GM19463 (cell line): ENCODE measurements around the gene PAN3.

Source experiments
- ATAC-seq: cut with Tn5 transposase; IDR thresholded peaks from one replicate; pipeline ENCODE4 v1.9.1; 2021; ENCODE audit warnings: mild to moderate bottlenecking, moderate library complexity; ENCODE audit not compliant: unreplicated experiment

PAN3 gene

DNA sequence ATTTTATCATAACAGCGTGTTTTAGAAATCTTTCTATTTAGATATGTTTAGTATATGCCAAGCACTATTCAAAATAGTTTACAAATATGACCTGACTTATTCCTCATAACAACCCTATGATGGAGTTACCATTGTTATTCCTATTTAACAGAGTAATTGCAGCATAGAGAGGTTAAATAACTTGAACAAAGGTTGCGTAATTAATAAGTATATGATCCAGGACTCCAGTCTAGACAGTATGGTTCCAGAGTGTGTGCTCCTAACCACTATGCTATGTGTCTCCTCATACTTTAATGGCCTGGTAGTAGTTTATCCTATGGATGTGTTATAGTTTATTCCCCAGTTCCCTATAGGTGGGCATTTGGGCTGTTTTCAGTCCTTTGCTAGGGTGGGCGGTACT lies 145.3 kb downstream of the PAN3 start:
- ATAC-seq, result no peak

DNA sequence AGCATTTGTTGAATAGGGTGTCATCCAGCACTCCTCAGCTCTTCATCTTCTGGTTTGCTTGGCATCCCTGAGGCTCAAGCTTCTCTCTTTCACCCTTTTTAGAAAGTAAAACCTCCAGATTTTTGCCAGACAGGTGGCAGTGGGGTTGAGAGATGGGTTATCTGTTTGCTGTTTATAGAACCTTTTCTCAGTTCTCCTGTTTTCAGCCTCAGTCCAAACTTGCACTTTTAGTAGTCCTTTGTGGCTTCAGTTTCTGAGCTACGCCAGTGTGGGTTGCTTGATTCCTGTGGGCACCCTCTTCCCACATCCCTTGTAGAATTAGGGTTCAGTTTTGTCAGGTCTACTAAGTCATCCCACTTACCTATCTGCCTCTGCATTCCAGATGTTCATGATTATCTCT lies 147.9 kb downstream of the PAN3 start:
- no peak for ATAC-seq

DNA sequence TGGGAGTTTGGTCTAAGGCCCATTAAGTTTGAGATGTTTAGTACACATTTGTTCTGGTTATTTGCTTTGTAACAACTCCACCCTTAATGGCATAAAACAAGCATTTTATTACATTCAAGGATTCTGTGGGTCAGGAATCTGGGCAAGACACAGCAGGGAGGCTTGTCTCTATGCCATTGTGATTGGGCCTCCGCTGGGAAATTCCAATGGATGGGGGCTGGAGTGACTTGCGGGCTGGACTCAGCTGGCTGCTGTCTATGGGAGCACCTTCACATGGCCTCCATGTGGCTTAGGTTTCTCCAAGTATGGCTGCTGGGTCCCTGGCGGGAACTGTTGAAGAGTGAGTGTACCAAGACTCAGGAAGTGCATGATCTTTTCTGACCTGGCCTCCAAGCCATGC lies 159.0 kb downstream of the PAN3 start:
- ATAC-seq, result no peak

DNA sequence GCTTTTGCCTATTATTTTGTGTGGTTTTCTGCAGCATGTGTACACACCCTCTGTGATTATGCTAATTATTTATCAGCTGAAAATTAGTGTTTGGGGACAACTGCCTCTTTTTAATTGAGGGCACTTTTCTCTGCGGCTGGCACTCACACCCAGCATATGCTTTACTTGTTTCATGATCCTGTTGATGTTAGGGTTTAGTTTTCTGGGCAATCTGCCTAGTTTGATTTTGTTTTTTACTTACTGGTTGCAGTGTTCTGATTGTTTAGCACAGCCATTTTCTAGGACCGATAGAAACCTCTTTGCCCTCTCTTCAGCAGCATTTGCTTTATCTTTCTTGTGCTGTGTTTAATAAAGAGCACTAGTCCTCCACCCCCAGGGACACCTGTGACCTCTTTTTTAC lies 161.6 kb downstream of the PAN3 start:
- no peak for ATAC-seq

DNA sequence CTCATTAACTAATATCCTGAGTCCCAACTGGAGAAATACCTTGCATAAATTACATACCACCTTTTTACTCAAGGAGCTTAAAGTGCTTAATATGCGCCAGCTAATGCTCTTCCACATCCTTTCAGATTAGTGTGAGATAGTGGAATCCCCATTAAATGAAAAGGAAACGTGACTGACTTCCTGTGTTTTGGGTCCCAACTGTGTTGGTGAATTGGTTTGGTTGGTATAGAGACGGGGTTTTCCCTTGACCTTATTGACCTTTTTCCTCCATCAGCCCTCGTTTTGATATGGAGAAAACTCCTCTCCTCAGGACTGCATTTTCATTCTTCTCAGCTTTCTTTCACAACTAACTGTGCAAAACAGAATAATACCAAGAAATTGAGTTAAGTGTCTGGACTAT lies 163.5 kb downstream of the PAN3 start:
- no peak for ATAC-seq

DNA sequence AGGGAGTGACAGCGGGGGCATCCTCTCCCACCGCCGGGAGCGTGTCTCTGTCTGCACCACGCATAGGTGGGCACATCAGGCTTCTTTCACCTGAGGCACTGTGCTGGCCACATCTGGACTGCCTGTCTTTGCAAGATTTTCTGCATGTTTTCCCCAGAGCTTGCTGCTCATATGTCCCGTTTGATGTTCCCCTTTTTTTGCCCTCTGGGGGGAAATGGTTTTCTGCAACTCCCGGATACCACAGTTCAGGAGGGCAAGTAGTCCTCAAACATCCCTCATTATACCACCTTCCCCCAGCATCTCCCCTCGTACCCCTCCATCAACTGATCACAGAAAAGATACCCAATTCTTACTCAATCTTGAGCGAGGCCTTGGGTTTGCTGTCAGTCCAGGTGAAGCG lies 168.0 kb downstream of the PAN3 start:
- ATAC-seq, result no peak

DNA sequence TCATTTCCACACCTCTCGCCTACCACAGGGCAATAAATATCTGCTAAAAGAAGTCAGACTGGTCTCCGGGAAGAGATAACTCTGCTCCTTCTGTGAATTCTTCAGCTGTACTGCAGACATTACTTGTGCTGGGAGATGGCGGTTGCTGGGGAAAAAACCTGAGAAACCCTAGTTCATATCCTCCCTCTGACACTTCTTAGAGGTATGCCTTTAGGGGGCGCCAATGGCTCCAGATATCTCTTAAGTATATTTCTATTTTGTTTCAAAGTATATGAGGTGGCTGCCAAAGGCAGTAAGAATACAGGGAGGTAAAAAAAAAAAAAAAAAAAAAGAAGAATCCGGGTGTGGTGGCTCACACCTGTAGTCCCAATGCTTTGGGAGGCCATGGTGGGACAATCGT lies 175.2 kb downstream of the PAN3 start:
- no peak for ATAC-seq

DNA sequence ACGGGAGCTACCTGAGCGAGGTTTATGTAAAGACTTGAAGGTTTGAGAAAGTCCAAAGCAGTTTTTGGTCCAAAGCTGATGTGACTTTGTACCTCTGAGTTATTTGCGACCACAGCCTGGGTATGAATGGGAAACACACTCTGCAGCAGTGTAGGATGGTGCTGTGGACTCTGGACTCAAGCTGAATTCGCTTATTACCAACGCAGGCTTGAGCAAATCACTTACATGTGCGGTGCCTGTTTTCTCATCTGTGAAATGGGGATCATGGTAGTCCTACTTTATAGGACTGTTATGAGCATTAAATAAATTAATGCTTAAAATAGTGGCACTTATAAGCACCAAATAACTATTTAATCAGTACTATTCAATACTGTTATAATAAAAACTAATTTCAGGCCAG lies 176.5 kb downstream of the PAN3 start:
- ATAC-seq, result no peak

DNA sequence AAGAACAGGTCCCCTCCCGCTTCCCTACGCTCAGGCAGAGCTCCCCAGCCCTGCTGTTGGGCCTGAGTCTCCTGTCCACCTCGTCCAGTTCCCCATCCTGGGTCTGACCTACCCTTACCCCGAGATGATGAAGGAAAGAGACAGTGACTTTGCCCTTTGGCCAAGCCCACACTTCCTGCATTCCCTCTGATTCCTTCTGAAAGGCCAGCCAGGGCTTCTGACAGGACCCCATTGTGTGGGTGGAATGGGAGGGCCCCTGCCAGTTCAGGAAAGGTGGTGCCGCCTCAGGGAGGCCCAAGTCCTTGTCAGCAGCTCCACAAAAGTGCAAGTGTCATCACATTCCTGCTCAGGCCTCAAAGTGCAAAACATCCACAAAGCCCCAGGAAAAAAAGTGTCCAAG lies 177.8 kb downstream of the PAN3 start:
- ATAC-seq, result no peak

DNA sequence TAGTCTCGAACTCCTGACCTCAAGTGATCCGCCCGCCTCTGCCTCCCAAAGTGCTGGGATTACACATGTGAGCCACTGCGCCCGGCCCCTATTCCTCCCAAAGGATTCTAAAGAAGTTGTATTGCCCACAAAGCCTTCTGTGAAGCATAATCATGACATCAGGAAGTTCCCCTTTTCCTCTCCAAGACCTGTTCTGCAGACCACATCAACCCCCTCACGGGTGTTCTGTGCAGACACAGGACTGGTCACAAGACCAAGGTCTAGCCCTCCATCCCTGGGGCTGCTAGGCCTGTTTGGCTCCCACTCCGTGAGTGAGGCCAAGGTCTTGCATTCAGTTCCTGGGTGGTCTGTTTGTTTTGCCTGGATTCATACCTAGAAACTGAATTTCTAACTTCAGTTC lies 178.5 kb downstream of the PAN3 start:
- no peak for ATAC-seq

DNA sequence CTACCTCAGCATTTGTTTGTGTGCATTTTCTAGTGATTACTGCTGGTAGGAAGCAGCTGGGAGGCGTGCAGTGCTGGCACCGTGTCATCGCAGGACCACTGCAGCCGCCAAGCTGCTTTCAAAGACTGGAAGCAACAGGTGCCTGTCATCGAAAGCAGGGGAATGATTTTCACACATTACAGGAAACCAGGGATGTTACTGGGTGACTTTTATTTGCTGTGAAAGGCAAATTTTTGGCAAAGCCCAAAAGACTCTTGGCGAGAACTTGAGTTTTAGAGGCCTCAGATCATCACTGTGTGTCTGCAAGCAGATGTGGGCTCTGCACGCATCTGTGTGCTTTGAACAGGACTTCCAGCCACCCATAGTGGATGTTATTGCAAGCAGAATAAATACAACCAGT lies 180.2 kb downstream of the PAN3 start:
- no peak for ATAC-seq

DNA sequence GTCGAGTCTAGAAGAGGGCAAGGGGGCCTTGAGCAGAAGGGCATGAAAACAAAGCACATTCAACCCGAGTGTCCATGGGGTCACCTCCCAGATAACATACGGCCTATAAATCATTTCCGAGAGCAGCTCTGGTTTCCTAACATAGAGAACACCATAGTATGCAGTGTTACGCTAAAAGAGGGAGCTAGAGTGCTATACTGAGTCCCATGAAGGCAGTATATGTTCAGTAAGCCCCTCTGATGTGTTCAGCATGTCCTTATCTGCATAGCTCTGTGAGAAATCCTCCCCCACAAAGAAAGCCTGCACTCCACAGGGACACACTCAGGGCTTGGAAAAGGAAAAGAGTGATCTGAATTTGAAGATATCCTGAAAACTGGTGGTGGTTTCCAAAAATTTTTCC lies 181.2 kb downstream of the PAN3 start:
- ATAC-seq, result no peak

DNA sequence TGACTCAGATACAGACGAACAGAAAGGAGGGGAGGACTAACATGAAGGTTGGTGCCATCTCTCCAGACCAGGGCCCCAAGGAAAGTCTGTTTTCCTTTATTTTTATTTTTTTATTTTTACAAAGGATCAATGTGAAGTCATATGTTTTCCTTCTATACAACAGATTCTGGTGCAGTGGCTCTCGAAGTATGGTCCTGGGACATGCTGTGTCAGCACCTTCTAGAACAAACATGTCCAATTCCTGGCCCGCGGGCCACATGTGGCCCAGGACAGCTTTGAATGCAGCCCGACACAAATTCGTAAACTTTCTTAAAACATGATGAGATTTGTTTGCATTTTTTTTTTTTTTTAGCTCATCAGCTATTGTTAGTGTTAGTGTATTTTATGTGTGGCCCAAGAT lies 181.9 kb downstream of the PAN3 start:
- no peak for ATAC-seq

DNA sequence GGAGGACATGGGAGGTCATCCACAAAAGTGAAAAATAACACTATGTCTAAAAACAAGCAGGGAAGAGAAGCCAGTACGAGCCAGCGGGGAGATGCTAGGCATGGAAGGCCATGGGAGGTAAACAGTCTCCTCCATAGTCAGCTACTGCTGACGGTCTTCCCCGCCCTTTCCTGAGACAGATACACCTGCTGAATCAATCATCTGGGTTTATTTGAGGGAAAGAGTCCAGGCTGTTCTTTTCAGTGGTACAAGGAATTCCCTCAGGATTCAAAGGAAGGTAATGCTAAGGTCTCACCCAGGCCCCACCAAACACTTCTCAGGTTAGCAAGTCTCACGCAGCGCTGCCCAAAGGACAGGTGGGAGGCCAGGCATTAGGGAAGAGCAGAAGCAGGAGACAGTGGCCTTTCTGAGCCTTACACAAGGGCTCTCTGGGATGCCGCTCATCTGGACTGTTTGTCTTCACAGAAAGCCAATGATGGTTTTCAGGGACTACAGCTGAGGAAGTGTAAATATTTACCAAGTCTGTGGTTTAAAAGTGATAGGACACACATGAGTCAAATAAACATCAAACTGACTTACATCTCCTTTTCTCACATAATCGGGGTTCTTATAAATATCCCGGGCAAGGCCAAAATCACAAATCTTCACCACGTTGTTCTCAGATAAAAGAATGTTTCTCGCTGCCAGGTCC lies 182.7 kb downstream of the PAN3 start:
- ATAC-seq, result no peak

DNA sequence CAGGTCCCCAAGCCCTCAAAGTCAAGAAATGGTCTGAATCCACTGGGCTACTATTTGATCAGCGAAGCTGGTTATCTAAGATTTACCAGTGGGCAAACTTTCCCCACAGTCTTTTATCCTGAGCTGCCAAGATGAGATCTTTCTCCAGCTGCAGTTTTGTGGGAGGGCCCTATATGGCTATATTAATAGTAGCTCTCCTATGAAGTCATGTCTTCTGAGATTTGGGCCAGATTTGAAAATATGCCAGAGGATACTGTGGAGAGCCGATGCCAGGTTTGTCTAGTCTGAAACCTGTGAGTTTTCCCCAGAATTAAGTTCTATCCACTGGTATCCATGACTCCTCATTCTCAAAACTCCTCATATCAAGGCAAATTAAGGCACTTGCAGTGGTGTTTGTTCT lies 183.4 kb downstream of the PAN3 start:
- ATAC-seq, result no peak

DNA sequence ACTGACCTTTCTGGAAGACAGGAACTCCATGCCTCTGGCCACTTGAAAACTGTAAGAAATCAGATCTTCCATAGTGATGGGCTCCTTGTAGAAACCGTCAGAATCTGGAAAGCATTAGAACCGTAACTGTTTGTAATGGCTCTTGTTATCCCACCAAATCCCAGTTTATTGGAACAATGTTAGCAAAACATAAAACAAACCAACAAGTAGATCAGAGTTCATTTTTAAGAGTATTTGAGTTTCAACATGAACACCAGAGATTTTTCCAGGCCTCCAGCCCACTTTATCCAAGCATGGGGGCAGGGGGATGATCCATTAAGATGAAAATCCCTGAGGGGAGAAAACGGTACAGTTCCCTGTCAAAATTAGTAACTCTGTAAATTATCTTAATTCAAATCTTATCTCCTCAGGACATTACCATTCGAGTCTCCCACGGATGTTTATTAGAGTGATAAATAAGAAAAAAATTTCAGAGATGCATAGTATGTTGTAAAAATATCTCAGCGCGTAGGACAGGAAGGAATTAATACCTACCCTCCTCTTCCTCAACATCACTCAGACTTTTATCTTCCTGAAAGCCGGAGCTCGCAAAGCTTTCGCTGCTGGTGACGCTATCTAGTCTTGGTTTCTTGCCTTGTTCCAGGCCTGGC lies 184.0 kb downstream of the PAN3 start:
- ATAC-seq, result no peak

DNA sequence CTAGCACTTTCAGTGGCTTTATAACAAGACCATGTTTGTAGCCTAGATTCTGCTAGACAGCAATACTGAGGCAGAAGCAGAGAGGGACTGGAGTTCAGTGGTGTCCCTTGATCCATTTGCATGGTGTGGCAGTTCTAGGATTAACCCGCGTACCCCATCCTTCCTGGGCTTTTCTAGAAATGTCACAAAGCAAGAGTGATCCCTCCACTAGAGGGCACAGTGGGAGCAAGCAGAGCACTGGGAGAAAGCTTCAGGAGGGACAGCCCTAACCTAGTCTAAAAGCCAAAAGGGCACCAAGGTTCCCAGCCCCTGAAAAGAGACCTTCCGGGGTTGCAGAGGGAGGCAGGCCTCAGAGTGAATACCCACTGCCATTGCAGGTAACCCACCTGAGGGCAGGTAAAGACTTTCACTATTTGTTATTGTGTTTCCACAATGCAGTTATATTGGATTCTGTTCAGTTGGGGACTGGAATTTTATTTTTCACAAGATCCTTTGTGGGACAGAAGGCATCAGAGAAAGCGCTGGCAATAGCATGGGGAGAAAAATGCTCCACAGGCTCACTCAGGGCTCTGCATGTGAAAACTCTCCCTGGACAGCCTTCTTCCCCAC lies 185.9 kb downstream of the PAN3 start:
- peak; percentile 80 for ATAC-seq

DNA sequence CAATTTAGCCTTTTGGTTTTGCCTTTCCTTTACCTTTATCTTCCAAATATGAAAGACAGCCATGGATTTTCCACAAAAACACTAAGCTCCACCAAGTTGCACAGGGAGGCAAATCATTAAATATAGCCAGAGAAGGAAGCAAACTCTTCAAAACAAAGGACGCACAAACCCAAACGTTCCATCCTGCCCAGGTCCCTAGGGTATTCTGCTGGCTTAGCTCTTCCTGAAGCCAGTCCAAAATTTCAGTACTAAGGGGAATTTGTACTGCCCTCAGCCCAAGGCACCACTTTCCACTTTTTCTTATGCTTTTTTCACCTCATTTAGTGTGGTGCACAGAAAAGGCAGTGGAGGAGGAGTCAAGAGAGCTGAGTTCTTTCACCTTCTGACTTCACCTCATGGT lies 186.7 kb downstream of the PAN3 start:
- ATAC-seq, result no peak

DNA sequence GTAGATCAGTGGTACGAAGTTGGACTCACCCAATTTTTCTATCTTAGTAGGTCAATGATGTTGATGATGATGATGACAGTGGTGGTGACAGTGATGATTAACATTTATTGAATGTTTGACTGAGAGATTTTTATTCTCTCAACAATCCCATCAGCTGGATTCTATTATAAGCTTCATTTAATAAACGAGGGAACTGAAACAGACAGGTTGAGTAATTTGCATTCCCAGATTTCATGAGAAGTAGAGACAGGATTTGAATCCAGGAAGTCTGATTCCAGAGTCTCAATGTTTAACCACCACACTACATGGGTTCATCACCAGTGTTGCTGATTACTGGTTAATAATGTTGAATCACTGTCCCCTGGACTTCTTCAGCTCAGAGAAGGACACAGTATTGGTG lies 187.7 kb downstream of the PAN3 start:
- ATAC-seq, result no peak

DNA sequence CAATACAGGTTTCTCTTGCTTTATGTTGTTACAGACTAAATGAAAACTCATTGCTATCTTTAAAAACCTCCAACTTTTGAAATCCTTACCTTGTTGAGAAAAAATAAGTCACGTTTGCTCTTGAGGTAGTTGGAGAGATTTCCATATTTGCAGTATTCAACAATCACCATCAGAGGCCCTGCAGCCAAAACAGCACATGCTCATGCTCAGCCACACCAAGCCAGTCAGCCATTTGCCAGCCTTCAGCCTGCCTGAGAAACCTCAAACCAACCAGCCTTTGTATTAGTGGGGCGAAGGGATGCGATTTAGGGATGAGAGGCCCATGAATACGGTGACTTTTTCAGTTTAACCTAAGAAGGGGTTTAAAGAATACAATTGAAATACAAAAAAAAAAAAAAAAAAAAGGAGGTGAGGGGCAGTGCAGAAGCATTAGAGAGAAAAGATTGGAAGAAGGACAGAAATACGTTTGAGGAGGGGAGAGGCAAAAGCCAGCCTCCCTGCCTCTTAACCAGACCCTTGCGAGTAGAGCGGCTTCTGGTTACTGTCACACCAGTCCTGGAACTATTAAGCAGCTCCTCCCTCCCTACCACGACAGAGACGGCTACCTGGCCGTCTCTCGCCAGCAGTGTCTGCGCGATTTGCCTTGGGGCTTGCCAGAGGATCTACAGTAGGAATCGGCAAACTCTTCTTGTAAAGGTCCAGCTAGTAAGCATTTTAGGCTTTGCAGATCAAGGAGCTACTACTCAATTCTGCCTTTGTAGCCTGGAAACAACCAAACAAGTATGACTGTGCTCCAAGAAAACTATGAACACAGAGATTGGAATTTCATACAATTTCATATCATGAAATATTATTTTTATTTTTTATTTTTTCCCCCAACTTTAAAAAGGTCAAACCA lies 189.3 kb downstream of the PAN3 start:
- ATAC-seq, result no peak

DNA sequence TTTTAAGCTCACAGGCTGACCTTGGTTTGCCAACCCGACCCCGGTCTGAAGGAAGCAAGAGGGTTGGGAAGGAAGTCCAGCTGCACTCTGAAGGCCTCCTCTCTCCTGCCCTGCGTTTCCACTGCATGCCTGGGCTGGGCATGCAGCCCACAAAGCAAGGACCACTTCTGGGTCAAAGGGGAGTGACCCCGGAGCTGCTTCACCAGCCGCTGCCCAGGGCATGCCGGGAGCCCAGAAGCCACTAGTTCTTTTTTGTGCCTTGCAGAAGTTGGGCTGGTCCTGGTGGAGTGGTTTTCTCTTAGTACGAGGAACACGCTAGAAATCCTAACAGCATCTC lies 189.9 kb downstream of the PAN3 start:
- no peak for ATAC-seq
